ENCODE results near the gene MAN2C1.
"Not testable (repeated sequence)": the region's sequence is repeated elsewhere in the genome, so short reads cannot be mapped to it uniquely, and the experiment has no call there.

MAN2C1 gene

GRCh38 chr15:75314552-75315290 is 53.7 kb downstream of the MAN2C1 start:
- H3K36me3 ChIP-seq = no peaks in the 10 kb centered on the region
- no peak for DNase-seq
- no peaks in the 10 kb centered on the region for H3K4me1 ChIP-seq
- H3K4me3 ChIP-seq (ENCODE audit: low read depth, low read length) = no peak overlapping the region
- no peak for TF ChIP-seq CTCF (IDR thresholded peaks at IDR 0.05; ENCODE audit: low read depth, low read length)
- no peaks in the 10 kb centered on the region for H3K9me3 ChIP-seq
- H3K27me3 ChIP-seq = no peaks in the 10 kb centered on the region; the same call in 1 of the 2 replicates

DNA sequence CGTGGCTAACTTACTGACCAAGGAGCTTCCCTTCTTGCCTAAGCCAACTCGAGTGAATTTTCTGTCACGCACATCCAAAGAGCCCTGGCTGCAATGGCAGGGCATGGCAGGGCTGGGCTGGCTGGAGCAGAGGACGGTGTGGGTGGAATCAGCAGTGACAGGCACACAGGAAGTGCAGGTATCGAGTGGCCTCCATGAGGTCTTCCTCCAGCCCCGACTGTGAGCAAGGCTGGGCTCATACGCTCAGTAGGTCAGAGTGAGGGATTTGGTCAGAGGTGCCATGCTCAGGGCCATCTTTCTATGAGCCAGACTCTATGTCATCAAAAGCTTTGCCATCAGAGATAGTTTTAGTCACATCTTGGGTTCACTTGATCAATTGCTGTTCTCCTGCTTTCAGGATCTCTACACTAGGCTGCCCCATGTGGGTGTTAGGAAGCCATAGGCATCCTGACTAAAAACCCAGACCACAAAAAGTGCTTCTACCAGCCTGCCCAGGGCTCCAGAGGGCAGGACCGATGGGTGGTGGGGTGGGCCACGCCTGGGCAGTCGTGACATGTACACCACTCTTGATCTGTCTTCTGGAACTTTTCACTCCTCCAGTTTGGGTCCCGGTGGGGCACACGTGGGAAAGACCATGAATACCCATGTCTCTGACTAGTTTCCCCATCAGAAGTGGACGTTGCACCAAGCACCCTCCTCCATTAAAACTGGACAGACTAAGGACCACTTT is 55.1 kb downstream of the MAN2C1 start:
- H3K27me3 ChIP-seq = peaks cover under 1% of the 10 kb centered on the region
- no peaks in the 10 kb centered on the region for H3K9me3 ChIP-seq
- no peak for DNase-seq
- no peaks in the 10 kb centered on the region for H3K36me3 ChIP-seq
- TF ChIP-seq CTCF (IDR thresholded peaks at IDR 0.05; ENCODE audit: low read depth, low read length) = no peak
- no peak overlapping the region for H3K4me3 ChIP-seq (ENCODE audit: low read depth, low read length)
- H3K4me1 ChIP-seq = no peaks in the 10 kb centered on the region

GRCh38 chr15:75312548-75312947 is 55.9 kb downstream of the MAN2C1 start:
- not testable (repeated sequence) for H3K4me3 ChIP-seq (ENCODE audit: low read depth, low read length); H3K27me3 ChIP-seq; H3K4me1 ChIP-seq; DNase-seq; H3K9me3 ChIP-seq; H3K36me3 ChIP-seq

- Histone ChIP-seq H3K27me3 (peaks cover 29% of the 10 kb centered on the region), H3K9me3 (no peaks in the 10 kb centered on the region), H3K36me3 (no peaks in the 10 kb centered on the region), H3K4me1 (peaks cover 3% of the 10 kb centered on the region; the same call in 1 of the 2 replicates), H3K4me3 (ENCODE audit: low read depth, low read length) (no peak overlapping the region)
- TF ChIP-seq CTCF (IDR thresholded peaks at IDR 0.05; ENCODE audit: low read depth, low read length) = no peak
- DNase-seq = no peak
These were observed 58.7 kb downstream of the MAN2C1 start for GRCh38 chr15:75309711-75310110.

DNA sequence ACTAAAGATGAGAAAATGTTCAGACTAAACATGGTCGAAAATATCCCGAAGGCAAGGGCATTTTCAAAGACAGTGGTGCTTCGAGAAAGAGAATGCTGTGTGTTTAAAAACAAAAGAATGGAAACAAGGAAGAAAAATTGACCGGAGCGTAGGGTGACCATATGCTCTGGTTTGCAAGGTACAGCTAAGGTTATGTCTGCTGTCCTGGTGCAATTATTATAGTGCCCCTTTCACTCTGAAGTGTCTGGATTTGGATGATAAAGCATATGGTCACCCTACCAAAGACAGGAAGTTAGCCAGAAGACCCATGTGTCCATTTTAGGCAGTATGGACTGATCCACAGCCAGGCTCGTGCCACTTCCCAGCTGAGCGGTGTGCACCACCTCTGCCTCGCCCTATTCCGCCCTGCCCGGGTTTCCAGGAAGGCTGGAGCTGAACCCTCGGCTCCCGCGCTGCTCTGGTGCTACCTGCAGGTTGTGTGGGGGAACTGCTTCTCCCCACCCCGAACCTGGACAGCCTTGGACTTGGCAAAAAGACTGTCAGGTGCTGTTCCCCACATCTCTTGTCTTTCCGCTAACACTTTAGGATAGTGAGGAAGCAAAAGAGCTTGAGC is 60.5 kb downstream of the MAN2C1 start:
- H3K4me3 ChIP-seq (ENCODE audit: low read depth, low read length) = no peak overlapping the region
- DNase-seq = peak; percentile 70
- peaks cover 3% of the 10 kb centered on the region; the same call in 1 of the 2 replicates for H3K4me1 ChIP-seq
- no peaks in the 10 kb centered on the region for H3K36me3 ChIP-seq
- peak; percentile 68 for TF ChIP-seq CTCF (IDR thresholded peaks at IDR 0.05; ENCODE audit: low read depth, low read length)
- H3K27me3 ChIP-seq = peaks cover 42% of the 10 kb centered on the region
- no peaks in the 10 kb centered on the region for H3K9me3 ChIP-seq

- Histone ChIP-seq H3K36me3 (no peaks in the 10 kb centered on the region), H3K27me3 (peaks cover 47% of the 10 kb centered on the region), H3K4me3 (ENCODE audit: low read depth, low read length) (no peak overlapping the region), H3K9me3 (no peaks in the 10 kb centered on the region), H3K4me1 (peaks cover 3% of the 10 kb centered on the region; the same call in 1 of the 2 replicates)
- DNase-seq = no peak
- no peak for TF ChIP-seq CTCF (IDR thresholded peaks at IDR 0.05; ENCODE audit: low read depth, low read length)
These were observed 62.2 kb downstream of the MAN2C1 start for GRCh38 chr15:75306188-75306587.

Measured in BE2C (cell line).